ENCODE data around the gene PPT2. TPM values are rescaled to one million over a fixed set of nuclear protein-coding genes. Genes with fewer than 3 reads are reported as not detected.
"Not testable (repeated sequence)": the region's sequence is repeated elsewhere in the genome, so short reads cannot be mapped to it uniquely, and the experiment has no call there.

PPT2 gene
- total and polyA plus RNA-seq, 2 donors (not counting 1 experiment from before 2014, with no cell fraction given): 13.7 to 37.3 TPM

GRCh38 chr6:32139590-32139989, 14.4 kb upstream of the PPT2 start:
- Histone ChIP-seq H3K9me3 (ENCODE audit: control insufficient read depth, insufficient read depth, low read depth, low read length) (no peaks in the 10 kb centered on the region), H3K4me1 (ENCODE audit: control insufficient read depth, extremely low read depth, insufficient read depth, low read length) (no peaks in the 10 kb centered on the region), H3K79me2 (ENCODE audit: control insufficient read depth, insufficient read depth, low read length) (no peaks in the 10 kb centered on the region), H3K4me3 (replicated peaks in 1 of 4; ENCODE audit: control extremely low read depth in 1 of 4, insufficient read depth in 1 of 4, low read depth in 3 of 4, low read length in 4 of 4) (no peak overlapping the region), H3K9ac (ENCODE audit: insufficient read depth, low read length) (no peak overlapping the region), H2AFZ (ENCODE audit: low read length) (no peak overlapping the region), H4K20me1 (ENCODE audit: control insufficient read depth, extremely low read depth, insufficient read depth, low read length) (no peaks in the 10 kb centered on the region), H3K4me2 (ENCODE audit: extremely low read depth, insufficient read depth, low read length) (no peak overlapping the region), H3K36me3 (ENCODE audit: control insufficient read depth, insufficient read depth, low read length) (no peaks in the 10 kb centered on the region), H3K27ac (ENCODE audit: insufficient read depth, low read length) (no peak overlapping the region), H3K27me3 (ENCODE audit: control insufficient read depth, insufficient read depth, low read length) (no peaks in the 10 kb centered on the region)
- TF ChIP-seq, protein P1, sequence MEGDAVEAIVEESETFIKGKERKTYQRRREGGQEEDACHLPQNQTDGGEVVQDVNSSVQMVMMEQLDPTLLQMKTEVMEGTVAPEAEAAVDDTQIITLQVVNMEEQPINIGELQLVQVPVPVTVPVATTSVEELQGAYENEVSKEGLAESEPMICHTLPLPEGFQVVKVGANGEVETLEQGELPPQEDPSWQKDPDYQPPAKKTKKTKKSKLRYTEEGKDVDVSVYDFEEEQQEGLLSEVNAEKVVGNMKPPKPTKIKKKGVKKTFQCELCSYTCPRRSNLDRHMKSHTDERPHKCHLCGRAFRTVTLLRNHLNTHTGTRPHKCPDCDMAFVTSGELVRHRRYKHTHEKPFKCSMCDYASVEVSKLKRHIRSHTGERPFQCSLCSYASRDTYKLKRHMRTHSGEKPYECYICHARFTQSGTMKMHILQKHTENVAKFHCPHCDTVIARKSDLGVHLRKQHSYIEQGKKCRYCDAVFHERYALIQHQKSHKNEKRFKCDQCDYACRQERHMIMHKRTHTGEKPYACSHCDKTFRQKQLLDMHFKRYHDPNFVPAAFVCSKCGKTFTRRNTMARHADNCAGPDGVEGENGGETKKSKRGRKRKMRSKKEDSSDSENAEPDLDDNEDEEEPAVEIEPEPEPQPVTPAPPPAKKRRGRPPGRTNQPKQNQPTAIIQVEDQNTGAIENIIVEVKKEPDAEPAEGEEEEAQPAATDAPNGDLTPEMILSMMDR (conservative IDR thresholded peaks at IDR 0.05 in 1 of 2, IDR thresholded peaks at IDR 0.05 in 1 of 2; ENCODE audit: low read depth in 1 of 2, low read length in 2 of 2): no peak
- TF ChIP-seq EZH2 (IDR thresholded peaks at IDR 0.05; ENCODE audit: low read length, missing control alignments): no peak
- no peak for DNase-seq (ENCODE audit: low read depth in 2 of 2)

- Histone ChIP-seq H2AFZ (ENCODE audit: low read length) (no peak overlapping the region), H3K9ac (ENCODE audit: insufficient read depth, low read length) (no peak overlapping the region), H4K20me1 (ENCODE audit: control insufficient read depth, extremely low read depth, insufficient read depth, low read length) (no peaks in the 10 kb centered on the region), H3K27ac (ENCODE audit: insufficient read depth, low read length) (no peak overlapping the region), H3K79me2 (ENCODE audit: control insufficient read depth, insufficient read depth, low read length) (no peaks in the 10 kb centered on the region), H3K4me3 (replicated peaks in 1 of 4; ENCODE audit: control extremely low read depth in 1 of 4, insufficient read depth in 1 of 4, low read depth in 3 of 4, low read length in 4 of 4) (no peak overlapping the region), H3K27me3 (ENCODE audit: control insufficient read depth, insufficient read depth, low read length) (no peaks in the 10 kb centered on the region), H3K4me2 (ENCODE audit: extremely low read depth, insufficient read depth, low read length) (no peak overlapping the region), H3K36me3 (ENCODE audit: control insufficient read depth, insufficient read depth, low read length) (no peaks in the 10 kb centered on the region), H3K4me1 (ENCODE audit: control insufficient read depth, extremely low read depth, insufficient read depth, low read length) (no peaks in the 10 kb centered on the region), H3K9me3 (ENCODE audit: control insufficient read depth, insufficient read depth, low read depth, low read length) (no peaks in the 10 kb centered on the region)
- TF ChIP-seq EZH2 (IDR thresholded peaks at IDR 0.05; ENCODE audit: low read length, missing control alignments): no peak
- TF ChIP-seq, protein P1 (conservative IDR thresholded peaks at IDR 0.05 in 1 of 2, IDR thresholded peaks at IDR 0.05 in 1 of 2; ENCODE audit: low read depth in 1 of 2, low read length in 2 of 2): no peak
- no peak for DNase-seq (ENCODE audit: low read depth in 2 of 2)
Measured at GRCh38 chr6:32140420-32141046, 13.4 kb upstream of the PPT2 start.

GRCh38 chr6:32144238-32144637, 9.7 kb upstream of the PPT2 start:
- H3K4me3 ChIP-seq (replicated peaks in 1 of 4; ENCODE audit: control extremely low read depth in 1 of 4, insufficient read depth in 1 of 4, low read depth in 3 of 4, low read length in 4 of 4); H3K79me2 ChIP-seq (ENCODE audit: control insufficient read depth, insufficient read depth, low read length); H3K9me3 ChIP-seq (ENCODE audit: control insufficient read depth, insufficient read depth, low read depth, low read length); H4K20me1 ChIP-seq (ENCODE audit: control insufficient read depth, extremely low read depth, insufficient read depth, low read length); H2AFZ ChIP-seq (ENCODE audit: low read length); H3K4me2 ChIP-seq (ENCODE audit: extremely low read depth, insufficient read depth, low read length); DNase-seq (ENCODE audit: low read depth in 2 of 2); H3K27me3 ChIP-seq (ENCODE audit: control insufficient read depth, insufficient read depth, low read length); H3K36me3 ChIP-seq (ENCODE audit: control insufficient read depth, insufficient read depth, low read length); H3K9ac ChIP-seq (ENCODE audit: insufficient read depth, low read length); H3K27ac ChIP-seq (ENCODE audit: insufficient read depth, low read length); H3K4me1 ChIP-seq (ENCODE audit: control insufficient read depth, extremely low read depth, insufficient read depth, low read length): not testable (repeated sequence)

Data from fibroblast of lung (primary cell).